ENCODE results near the gene SGMS2.

Gene SGMS2

GRCh38 chr4:107894138-107894603 is 69.4 kb downstream of the SGMS2 start:
- no peak for DNase-seq (ENCODE audit: low spot score)
- H3K27ac ChIP-seq, result no peak overlapping the region

GRCh38 chr4:107896158-107896645 is 71.5 kb downstream of the SGMS2 start:
- H3K4me3 ChIP-seq, result no peak overlapping the region
- no peak for DNase-seq (ENCODE audit: low spot score)
- no peak overlapping the region for H3K27ac ChIP-seq
- TF ChIP-seq CTCF (IDR thresholded peaks at IDR 0.05), result no peak

More at GRCh38 chr4:107894138-107894603, 69.4 kb downstream of the SGMS2 start:
- TF ChIP-seq CTCF (IDR thresholded peaks at IDR 0.05), result no peak
- no peak overlapping the region for H3K4me3 ChIP-seq

GRCh38 chr4:107896646-107897045 is 71.9 kb downstream of the SGMS2 start:
- DNase-seq (ENCODE audit: low spot score), result no peak
- no peak for TF ChIP-seq CTCF (IDR thresholded peaks at IDR 0.05)
- H3K27ac ChIP-seq, result no peak overlapping the region
- H3K4me3 ChIP-seq, result no peak overlapping the region

- no peak for TF ChIP-seq CTCF (IDR thresholded peaks at IDR 0.05)
These were observed 73.1 kb downstream of the SGMS2 start for GRCh38 chr4:107897823-107898222.

GRCh38 chr4:107900067-107900466 is 75.3 kb downstream of the SGMS2 start:
- H3K4me3 ChIP-seq, result no peak overlapping the region
- no peak for DNase-seq (ENCODE audit: low spot score)
- H3K27ac ChIP-seq, result no peak overlapping the region
- TF ChIP-seq CTCF (IDR thresholded peaks at IDR 0.05), result no peak

More at GRCh38 chr4:107897823-107898222, 73.1 kb downstream of the SGMS2 start:
- no peak overlapping the region for H3K27ac ChIP-seq
- H3K4me3 ChIP-seq, result no peak overlapping the region
- DNase-seq (ENCODE audit: low spot score), result no peak

GRCh38 chr4:107900508-107900907 is 75.8 kb downstream of the SGMS2 start:
- no peak for DNase-seq (ENCODE audit: low spot score)
- H3K4me3 ChIP-seq, result no peak overlapping the region
- TF ChIP-seq CTCF (IDR thresholded peaks at IDR 0.05), result no peak
- no peak overlapping the region for H3K27ac ChIP-seq

- no peak overlapping the region for H3K4me3 ChIP-seq
- H3K27ac ChIP-seq, result no peak overlapping the region
- TF ChIP-seq CTCF (IDR thresholded peaks at IDR 0.05), result no peak
- DNase-seq (ENCODE audit: low spot score), result no peak
These were observed 76.6 kb downstream of the SGMS2 start for GRCh38 chr4:107901213-107901934.

Data from coronary artery (tissue), 2 donors.